Measurements from ENCODE around the gene CBARP.

The CBARP gene

GRCh38 chr19:1237754-1238368 lies at the start of gene CBARP:
TSS of gene CBARP (minus strand) at chr19:1238005. CDS start at chr19:1236100, 1,905 bp downstream.
- DNase-seq (ENCODE audit: low read depth in 2 of 2) = peak in 1 of 2 donors; percentile 56
- TF ChIP-seq CTCF (IDR thresholded peaks at IDR 0.05; ENCODE audit: low read depth, low read length) = no peak

GRCh38 chr19:1286487-1287353 lies 48.9 kb upstream of the CBARP start:
- no peak overlapping the region for H3K4me3 ChIP-seq (replicated peaks in 1 of 2; ENCODE audit: low read depth in 2 of 2, low read length in 2 of 2)
- no peak for TF ChIP-seq CTCF (IDR thresholded peaks at IDR 0.05; ENCODE audit: low read depth, low read length)
- no peak for DNase-seq (ENCODE audit: low read depth in 2 of 2)

More at GRCh38 chr19:1237754-1238368, at the start of gene CBARP:
- H3K4me3 ChIP-seq (replicated peaks in 1 of 2; ENCODE audit: low read depth in 2 of 2, low read length in 2 of 2) = peak within 1 kb of the TSS; percentile 69 to 74

GRCh38 chr19:1285737-1286360 lies 48.0 kb upstream of the CBARP start, which contains the start of gene EFNA2:
TSS of gene EFNA2 (plus strand) at chr19:1285873. CDS start at chr19:1286169, 296 bp downstream.
- DNase-seq (ENCODE audit: low read depth in 2 of 2) = no peak
- TF ChIP-seq CTCF (IDR thresholded peaks at IDR 0.05; ENCODE audit: low read depth, low read length) = no peak
- H3K4me3 ChIP-seq (replicated peaks in 1 of 2; ENCODE audit: low read depth in 2 of 2, low read length in 2 of 2) = no peak within 1 kb of the TSS

GRCh38 chr19:1284979-1285736 lies 47.4 kb upstream of the CBARP start:
- no peak overlapping the region for H3K4me3 ChIP-seq (replicated peaks in 1 of 2; ENCODE audit: low read depth in 2 of 2, low read length in 2 of 2)
- no peak for TF ChIP-seq CTCF (IDR thresholded peaks at IDR 0.05; ENCODE audit: low read depth, low read length)

GRCh38 chr19:1284293-1284978 lies 46.6 kb upstream of the CBARP start:
- TF ChIP-seq CTCF (IDR thresholded peaks at IDR 0.05; ENCODE audit: low read depth, low read length) = no peak
- H3K4me3 ChIP-seq (replicated peaks in 1 of 2; ENCODE audit: low read depth in 2 of 2, low read length in 2 of 2) = no peak overlapping the region
- no peak for DNase-seq (ENCODE audit: low read depth in 2 of 2)

More at GRCh38 chr19:1284979-1285736, 47.4 kb upstream of the CBARP start:
- no peak for DNase-seq (ENCODE audit: low read depth in 2 of 2)

- no peak overlapping the region for H3K4me3 ChIP-seq (replicated peaks in 1 of 2; ENCODE audit: low read depth in 2 of 2, low read length in 2 of 2)
- no peak for TF ChIP-seq CTCF (IDR thresholded peaks at IDR 0.05; ENCODE audit: low read depth, low read length)
These were observed 46.1 kb upstream of the CBARP start for GRCh38 chr19:1283917-1284292.

More at GRCh38 chr19:1283917-1284292, 46.1 kb upstream of the CBARP start:
- no peak for DNase-seq (ENCODE audit: low read depth in 2 of 2)
